ENCODE measurements around the gene TLR7. TPM values are rescaled to one million over a fixed set of nuclear protein-coding genes. Genes with fewer than 3 reads are reported as not detected.
A peak's percentile ranks its signal among the peaks of the same experiment; 100 is the strongest.

TLR7 gene
- total and polyA plus RNA-seq, 9 of the 15 experiments (the other 6 are each of a cell fraction or from before 2014, with no cell fraction given), result 0.04 to 0.13 (median 0.07) TPM; not detected in 6

- no peak overlapping the region for H3K4me3 ChIP-seq
- no peaks in the 10 kb centered on the region for H4K20me1 ChIP-seq (replicated peaks; ENCODE audit: control insufficient read depth, insufficient read depth, low read length)
- intact Hi-C loops (cut with micrococcal nuclease) (no loop called here), in situ Hi-C loops (cut with MboI) (no loop called here)
- no peaks in the 10 kb centered on the region for H3K4me1 ChIP-seq (replicated peaks in 1 of 2; ENCODE audit: control insufficient read depth in 2 of 2, insufficient read depth in 2 of 2, low read length in 2 of 2)
- no peak overlapping the region for H2AFZ ChIP-seq (ENCODE audit: low read depth, low read length)
- no peaks in the 10 kb centered on the region for H3K79me2 ChIP-seq (ENCODE audit: control insufficient read depth, insufficient read depth, low read length)
- ChIA-PET POLR2A (no interaction called here), CTCF (ENCODE audit: low intra/inter-chr PET ratio) (no interaction called here)
- no peaks in the 10 kb centered on the region for H3K9me3 ChIP-seq (replicated peaks; ENCODE audit: control insufficient read depth, insufficient read depth, low read depth, low read length)
- H3K9me1 ChIP-seq (ENCODE audit: control insufficient read depth, insufficient read depth, low read length), result no peaks in the 10 kb centered on the region
- no peak overlapping the region for H3K9ac ChIP-seq (ENCODE audit: insufficient read depth in 1 of 2, low read depth in 2 of 2, low read length in 2 of 2)
- no TSS peak for BruUV-seq (replicated peaks)
- TF ChIP-seq C11orf30 (IDR thresholded peaks at IDR 0.05; ENCODE audit: low read depth) (peak; percentile 46; the same call in 1 of the 2 replicates), ZC3H11A (IDR thresholded peaks at IDR 0.05; ENCODE audit: low read depth, low read length) (no peak), MAFK (IDR thresholded peaks at IDR 0.05; ENCODE audit: low read length) (peak; percentile 69; the same call in 1 of the 2 replicates), MAFG (tag; conservative IDR thresholded peaks at IDR 0.05) (peak; percentile 51), ZNF785 (CRISPR knock-in tag; IDR thresholded peaks at IDR 0.05) (no peak), MAFF (IDR thresholded peaks at IDR 0.05; ENCODE audit: low read length) (peak; percentile 68), ZNF316 (IDR thresholded peaks at IDR 0.05) (peak; percentile 64), UBTF (IDR thresholded peaks at IDR 0.05; ENCODE audit: borderline replicate concordance in 1 of 2, low read depth in 2 of 2, low read length in 2 of 2) (no peak)
- ATAC-seq (no peak), FAIRE-seq (no peak), DNase-seq (ENCODE audit: extremely low read depth in 1 of 4, low spot score in 3 of 4) (no peak)
- no peak overlapping the region for H3K27ac ChIP-seq (ENCODE audit: extremely low read depth, low read depth, low read length)
- no peak overlapping the region for H3K4me2 ChIP-seq (ENCODE audit: insufficient read depth, low read length)
- peaks cover 0 to 9% of the 10 kb centered on the region in 2 experiments; a peak in 3 of 5 replicates for H3K27me3 ChIP-seq (ENCODE audit: control insufficient read depth in 2 of 2, insufficient read depth in 2 of 2, low read length in 2 of 2)
- no peaks in the 10 kb centered on the region for H3K36me3 ChIP-seq (ENCODE audit: control insufficient read depth, insufficient read depth, low read length)
- WGBS (ENCODE audit: insufficient coverage, low coverage, missing lambda C conversion rate), result 0% methylated on average over 3 of the region's 3 CpGs
Measured at GRCh38 chrX:12886545-12886944, 19.7 kb downstream of the TLR7 start.
